Ascending aorta (tissue), 2 donors: ENCODE results near the gene GRB10. TPM values are rescaled to one million over a fixed set of nuclear protein-coding genes. Genes with fewer than 3 reads are reported as not detected.

Source experiments
- DNase-seq, 2 donors: peaks; one replicate each; pipeline ENCODE4 v3.0.0-alpha.2; 2019; ENCODE audit warnings: low spot score in 2 of 2
- H3K27ac ChIP-seq, 2 donors: fragments of 200-600 bp; sonication (generic); one replicate each; pipeline ENCODE4 v1.5.1; 2016 to 2017; ENCODE audit warnings: mild to moderate bottlenecking in 1 of 2
- H3K27me3 ChIP-seq: fragments of 200-600 bp; sonication (generic); one replicate; pipeline ENCODE4 v1.5.1; 2017
- H3K36me3 ChIP-seq, 2 donors: fragments of 200-600 bp; sonication (generic); one replicate each; pipeline ENCODE4 v1.5.1; 2016
- H3K4me1 ChIP-seq, 2 donors: fragments of 200-600 bp; sonication (generic); one replicate each; pipeline ENCODE4 v1.5.1; 2016 to 2017; ENCODE audit warnings: mild to moderate bottlenecking in 1 of 2
- H3K4me3 ChIP-seq, 2 donors: fragments of 200-600 bp; sonication (generic); one replicate each; pipeline ENCODE4 v1.5.1; 2016 to 2017; ENCODE audit warnings: mild to moderate bottlenecking in 1 of 2
- H3K9me3 ChIP-seq, 2 donors: fragments of 200-600 bp; sonication (generic); one replicate each; pipeline ENCODE4 v1.5.1; 2016
- intact Hi-C: fragments of 100-400 bp; cut with DNase I; formaldehyde crosslinking; loops from one replicate; pipeline ENCODE4 v1.15.1; 2023
- total RNA-seq: library from RNA; depleted of rRNA; stranded (reverse); fragments of >200 nt; gene quantifications from one replicate; pipeline ENCODE4 v1.1.0, GENCODE V29; 2016
- TF ChIP-seq, protein P1 (sequence below), 3 experiments: fragments of 200-600 bp in 2 of 3; fragments of 450-650 bp in 1 of 3; sonication (generic) in 2 of 3; IDR thresholded peaks; one replicate each; pipeline ENCODE4 v1.5.1; 2016 to 2019; ENCODE audit warnings: antibody characterized with exemption in 3 of 3, mild to moderate bottlenecking in 1 of 3, moderate library complexity in 1 of 3

GRB10 gene
- total RNA-seq, 1 donor from 2014 or later, result 53.4 TPM

DNA sequence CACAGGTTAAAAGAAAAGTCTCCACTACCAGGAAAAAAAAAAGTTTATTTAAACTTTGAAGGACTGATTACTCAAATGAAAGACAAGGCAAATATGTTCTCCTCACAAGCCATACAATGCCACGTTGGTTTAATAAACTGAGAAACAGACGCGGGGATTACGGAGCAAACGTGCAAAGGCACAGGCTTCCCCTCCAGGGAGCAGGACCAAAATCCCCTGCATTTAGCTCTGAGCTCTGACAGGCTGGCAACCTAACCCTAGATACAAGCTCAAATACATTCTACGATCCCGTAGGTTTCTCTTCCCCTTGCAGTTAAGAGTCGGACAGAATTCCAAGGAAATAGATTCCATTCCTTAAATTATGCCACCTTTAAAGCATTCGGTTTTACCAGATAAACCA lies 7.7 kb upstream of the GRB10 start:
- H3K36me3 ChIP-seq, result no peaks in the 10 kb centered on the region
- TF ChIP-seq, protein P1, sequence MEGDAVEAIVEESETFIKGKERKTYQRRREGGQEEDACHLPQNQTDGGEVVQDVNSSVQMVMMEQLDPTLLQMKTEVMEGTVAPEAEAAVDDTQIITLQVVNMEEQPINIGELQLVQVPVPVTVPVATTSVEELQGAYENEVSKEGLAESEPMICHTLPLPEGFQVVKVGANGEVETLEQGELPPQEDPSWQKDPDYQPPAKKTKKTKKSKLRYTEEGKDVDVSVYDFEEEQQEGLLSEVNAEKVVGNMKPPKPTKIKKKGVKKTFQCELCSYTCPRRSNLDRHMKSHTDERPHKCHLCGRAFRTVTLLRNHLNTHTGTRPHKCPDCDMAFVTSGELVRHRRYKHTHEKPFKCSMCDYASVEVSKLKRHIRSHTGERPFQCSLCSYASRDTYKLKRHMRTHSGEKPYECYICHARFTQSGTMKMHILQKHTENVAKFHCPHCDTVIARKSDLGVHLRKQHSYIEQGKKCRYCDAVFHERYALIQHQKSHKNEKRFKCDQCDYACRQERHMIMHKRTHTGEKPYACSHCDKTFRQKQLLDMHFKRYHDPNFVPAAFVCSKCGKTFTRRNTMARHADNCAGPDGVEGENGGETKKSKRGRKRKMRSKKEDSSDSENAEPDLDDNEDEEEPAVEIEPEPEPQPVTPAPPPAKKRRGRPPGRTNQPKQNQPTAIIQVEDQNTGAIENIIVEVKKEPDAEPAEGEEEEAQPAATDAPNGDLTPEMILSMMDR (IDR thresholded peaks at IDR 0.05), result no peak
- intact Hi-C loops, result loop anchor here (5.0 to 10.0 kb wide), 3 partner anchors 133 to 326 kb away; no protein-coding TSS in a partner anchor
- H3K4me1 ChIP-seq, result peaks cover 5 to 21% of the 10 kb centered on the region in 2 donors
- H3K4me3 ChIP-seq, result peak overlapping the region; percentile 18 to 87
- no peaks in the 10 kb centered on the region for H3K9me3 ChIP-seq
- DNase-seq, result no peak
- no peaks in the 10 kb centered on the region for H3K27me3 ChIP-seq
- H3K27ac ChIP-seq, result no peak overlapping the region

DNA sequence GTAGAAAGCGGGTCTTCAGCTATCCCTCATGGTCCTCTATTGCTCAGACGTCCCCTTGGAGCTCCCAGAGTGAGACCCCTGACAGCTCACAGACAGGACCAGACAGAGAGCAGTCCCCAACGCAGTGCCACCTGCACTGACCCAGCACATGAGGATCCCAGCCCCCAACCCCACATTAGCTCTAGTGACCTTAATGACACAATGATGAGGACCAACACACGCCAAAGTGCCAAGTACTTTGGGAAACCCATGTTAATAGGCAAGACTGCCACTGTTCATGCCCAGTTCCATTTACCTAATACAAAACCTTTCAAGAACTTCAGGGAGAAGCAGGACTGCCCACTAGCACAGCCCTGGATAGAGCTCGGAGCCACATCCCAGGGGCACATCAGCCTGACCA lies 5.7 kb upstream of the GRB10 start:
- intact Hi-C loops, result loop anchor here (10.0 kb wide), 1 partner anchor 356 kb away; no protein-coding TSS in a partner anchor
- Histone ChIP-seq H3K27ac (no peak overlapping the region), H3K4me3 (no peak overlapping the region), H3K36me3 (no peaks in the 10 kb centered on the region), H3K4me1 (peaks cover 5 to 27% of the 10 kb centered on the region in 2 donors), H3K27me3 (no peaks in the 10 kb centered on the region), H3K9me3 (no peaks in the 10 kb centered on the region)
- DNase-seq, result no peak
- TF ChIP-seq, protein P1 (IDR thresholded peaks at IDR 0.05), result no peak

DNA sequence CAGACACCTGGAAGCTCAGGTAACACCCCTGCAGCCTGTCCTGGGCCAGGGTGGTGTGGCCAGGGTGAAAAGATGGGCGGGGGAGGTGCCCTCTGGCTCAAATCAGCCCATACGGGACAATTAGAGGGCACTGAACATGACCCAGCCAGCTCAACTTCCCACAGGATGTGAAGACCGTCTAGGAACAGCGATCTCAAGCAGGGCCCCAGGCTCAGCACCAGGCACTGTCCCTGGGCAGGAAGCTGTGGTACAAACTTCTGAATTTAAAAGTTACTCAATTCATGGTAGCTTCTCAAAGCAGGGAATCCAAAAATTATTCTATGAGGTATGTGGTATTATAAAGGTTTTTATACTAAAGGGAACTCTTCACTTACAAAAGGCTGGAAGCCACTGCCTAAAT lies 5.1 kb upstream of the GRB10 start:
- Histone ChIP-seq H3K9me3 (no peaks in the 10 kb centered on the region), H3K27ac (no peak overlapping the region), H3K4me1 (peaks cover 5 to 27% of the 10 kb centered on the region in 2 donors), H3K4me3 (no peak overlapping the region), H3K36me3 (no peaks in the 10 kb centered on the region), H3K27me3 (no peaks in the 10 kb centered on the region)
- no peak for DNase-seq
- TF ChIP-seq, protein P1 (IDR thresholded peaks at IDR 0.05), result no peak
- intact Hi-C loops, result loop anchor here (10.0 kb wide), 1 partner anchor 357 kb away; no protein-coding TSS in a partner anchor

DNA sequence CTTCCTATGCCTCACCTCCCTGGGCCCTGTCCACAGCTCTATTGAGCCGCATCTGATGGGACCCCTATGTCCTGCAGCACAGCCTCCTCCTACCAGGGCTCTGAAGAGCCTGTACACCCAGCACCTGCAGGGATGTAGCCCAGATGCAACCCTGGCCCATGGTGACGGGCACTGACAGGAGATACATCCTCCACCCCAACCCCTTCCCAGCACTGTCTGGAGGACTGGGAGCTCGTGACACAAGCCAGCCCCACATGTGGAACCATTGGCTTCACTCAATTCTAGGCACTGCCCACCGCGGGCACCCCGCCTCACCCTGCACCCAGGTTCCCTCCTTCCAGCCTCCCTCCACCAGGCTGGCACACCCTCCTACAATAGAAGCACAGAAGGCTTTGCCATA lies 2.6 kb upstream of the GRB10 start:
- TF ChIP-seq, protein P1 (IDR thresholded peaks at IDR 0.05), result no peak
- Histone ChIP-seq H3K4me3 (no peak overlapping the region), H3K4me1 (peaks cover 0 to 15% of the 10 kb centered on the region in 2 donors), H3K36me3 (no peaks in the 10 kb centered on the region), H3K27me3 (no peaks in the 10 kb centered on the region), H3K27ac (no peak overlapping the region), H3K9me3 (no peaks in the 10 kb centered on the region)
- DNase-seq, result no peak
- intact Hi-C loops, result loop anchor here (10.0 kb wide), 1 partner anchor 359 kb away; no protein-coding TSS in a partner anchor

DNA sequence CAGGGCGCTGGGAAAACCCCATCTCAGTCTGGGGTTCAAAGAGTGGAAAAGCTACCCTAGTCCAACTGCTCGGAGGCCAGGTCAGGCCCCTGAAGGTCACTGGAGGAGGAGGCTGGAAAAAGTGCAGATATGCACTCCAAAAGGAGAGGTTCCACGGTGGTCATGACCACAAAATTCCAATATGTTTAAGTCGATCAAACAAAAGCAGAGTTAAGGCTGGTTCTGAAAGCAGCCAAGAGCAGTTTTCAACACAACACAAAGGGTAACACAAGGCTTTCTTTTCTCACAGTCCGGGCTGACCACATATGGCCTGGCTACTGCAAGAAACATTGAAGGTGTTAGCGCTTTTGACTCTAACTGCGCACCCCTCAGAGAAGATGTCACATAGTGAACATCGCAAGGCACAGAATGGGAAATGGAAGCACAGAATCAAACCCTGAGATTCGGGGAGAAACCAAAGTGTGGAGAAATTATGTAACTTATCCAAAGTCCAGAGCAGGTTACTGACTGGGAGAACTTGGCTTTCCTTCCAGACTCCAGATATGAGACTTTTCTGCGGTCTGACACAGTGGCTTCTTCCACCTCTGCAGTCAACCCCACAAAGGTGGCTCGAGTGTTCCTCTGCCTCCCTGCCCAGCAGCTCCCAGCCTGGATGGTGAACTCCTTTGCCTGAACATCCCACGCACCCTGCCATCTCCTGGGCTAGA lies 1.3 kb upstream of the GRB10 start:
- H3K4me1 ChIP-seq, result peaks cover 0 to 8% of the 10 kb centered on the region in 2 donors
- no peaks in the 10 kb centered on the region for H3K36me3 ChIP-seq
- H3K27me3 ChIP-seq, result no peaks in the 10 kb centered on the region
- DNase-seq, result no peak
- intact Hi-C loops, result loop anchor here (5.0 to 10.0 kb wide), 2 partner anchors 283 to 361 kb away; no protein-coding TSS in a partner anchor
- no peak overlapping the region for H3K4me3 ChIP-seq
- no peak overlapping the region for H3K27ac ChIP-seq
- H3K9me3 ChIP-seq, result no peaks in the 10 kb centered on the region
- TF ChIP-seq, protein P1 (IDR thresholded peaks at IDR 0.05), result no peak
